Fibroblast of lung (primary cell): ENCODE data around the gene IFT122.

Source experiments
- EZH2 ChIP-seq: IDR thresholded peaks from 2 replicates; pipeline ENCODE4 v1.5.1; 2012; ENCODE audit warnings: low read length, control low read depth, mild to moderate bottlenecking; ENCODE audit errors: missing control alignments
- TF ChIP-seq, protein P1 (sequence below), 2 donors: IDR thresholded peaks in 1 of 2; conservative IDR thresholded peaks in 1 of 2; 1 replicate in 1 of 2; 2 replicates in 1 of 2; pipeline ENCODE4 v1.5.1; 2011 to 2012; ENCODE audit warnings: low read length in 2 of 2, control low read depth in 1 of 2, inconsistent platforms in 1 of 2, low read depth in 1 of 2, mild to moderate bottlenecking in 1 of 2

DNA sequence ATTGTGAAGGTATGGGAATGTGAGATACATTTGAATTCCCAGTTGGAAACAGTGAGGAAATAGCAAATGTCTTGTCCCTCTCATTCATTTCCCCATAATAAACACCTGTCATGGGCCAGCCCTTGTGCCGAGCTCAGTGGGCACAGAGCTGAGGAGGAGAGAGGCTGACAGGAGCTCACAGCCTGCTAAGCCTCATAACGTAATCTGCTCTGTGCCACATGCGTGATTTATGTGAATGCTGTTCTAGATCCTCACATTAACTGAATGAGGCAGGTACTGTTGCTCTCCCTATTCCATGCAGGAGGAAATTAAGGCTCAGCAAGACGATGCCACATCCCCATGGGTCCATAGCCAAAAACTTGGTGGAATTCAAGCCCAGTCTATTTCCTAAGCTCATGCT is 53.2 kb downstream of the IFT122 start:
- TF ChIP-seq, protein P1, sequence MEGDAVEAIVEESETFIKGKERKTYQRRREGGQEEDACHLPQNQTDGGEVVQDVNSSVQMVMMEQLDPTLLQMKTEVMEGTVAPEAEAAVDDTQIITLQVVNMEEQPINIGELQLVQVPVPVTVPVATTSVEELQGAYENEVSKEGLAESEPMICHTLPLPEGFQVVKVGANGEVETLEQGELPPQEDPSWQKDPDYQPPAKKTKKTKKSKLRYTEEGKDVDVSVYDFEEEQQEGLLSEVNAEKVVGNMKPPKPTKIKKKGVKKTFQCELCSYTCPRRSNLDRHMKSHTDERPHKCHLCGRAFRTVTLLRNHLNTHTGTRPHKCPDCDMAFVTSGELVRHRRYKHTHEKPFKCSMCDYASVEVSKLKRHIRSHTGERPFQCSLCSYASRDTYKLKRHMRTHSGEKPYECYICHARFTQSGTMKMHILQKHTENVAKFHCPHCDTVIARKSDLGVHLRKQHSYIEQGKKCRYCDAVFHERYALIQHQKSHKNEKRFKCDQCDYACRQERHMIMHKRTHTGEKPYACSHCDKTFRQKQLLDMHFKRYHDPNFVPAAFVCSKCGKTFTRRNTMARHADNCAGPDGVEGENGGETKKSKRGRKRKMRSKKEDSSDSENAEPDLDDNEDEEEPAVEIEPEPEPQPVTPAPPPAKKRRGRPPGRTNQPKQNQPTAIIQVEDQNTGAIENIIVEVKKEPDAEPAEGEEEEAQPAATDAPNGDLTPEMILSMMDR (conservative IDR thresholded peaks at IDR 0.05 in 1 of 2, IDR thresholded peaks at IDR 0.05 in 1 of 2; ENCODE audit: low read depth in 1 of 2, low read length in 2 of 2): no peak
- no peak for TF ChIP-seq EZH2
